ENCODE data around the gene SPINDOC. TPM values are rescaled to one million over a fixed set of nuclear protein-coding genes. Genes with fewer than 3 reads are reported as not detected.
A peak's percentile ranks its signal among the peaks of the same experiment; 100 is the strongest.

Gene SPINDOC
- total RNA-seq, 2 donors from 2014 or later, result 96.1 to 103 TPM

DNA sequence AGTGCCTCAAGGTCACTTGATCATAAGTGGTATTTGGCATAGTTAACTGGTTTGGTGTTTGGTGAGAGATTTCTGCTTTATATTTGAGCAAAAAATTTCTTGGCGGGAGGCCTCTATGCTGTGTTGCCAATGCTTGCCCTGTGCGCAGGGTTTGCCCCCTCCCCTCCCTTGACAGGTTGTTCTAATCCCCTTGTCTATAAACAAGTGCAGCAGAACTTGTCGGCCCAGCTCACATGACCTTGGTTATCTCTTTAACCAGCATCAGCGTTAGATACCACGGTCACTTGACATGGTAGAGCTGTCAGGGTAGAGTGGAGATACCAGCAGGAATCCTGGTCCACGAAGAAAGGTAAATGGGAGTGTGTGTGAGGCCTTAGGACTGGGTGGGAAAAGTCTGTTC is 61.3 kb downstream of the SPINDOC start:
- Histone ChIP-seq H3K4me1 (ENCODE audit: control insufficient read depth, insufficient read depth, low read length) (no peaks in the 10 kb centered on the region), H3K27ac (ENCODE audit: low read depth, low read length) (no peak overlapping the region), H3K9ac (ENCODE audit: extremely low read depth, low read length, poor library complexity, severe bottlenecking) (no peak overlapping the region), H3K36me3 (ENCODE audit: control insufficient read depth, insufficient read depth, low read length) (no peaks in the 10 kb centered on the region), H3K27me3 (ENCODE audit: control insufficient read depth, insufficient read depth, low read length, poor library complexity, severe bottlenecking) (no peaks in the 10 kb centered on the region), H3K4me3 (ENCODE audit: low read length) (no peak overlapping the region), H3K9me3 (ENCODE audit: control insufficient read depth, low read length) (no peaks in the 10 kb centered on the region)
- Mint-ChIP-seq H3K36me3 (ENCODE audit: low read depth) (peaks cover 12% of the 10 kb centered on the region), H3K27ac (no peak overlapping the region), H3K27me3 (ENCODE audit: insufficient read depth) (no peaks in the 10 kb centered on the region), H3K4me3 (no peak overlapping the region), H3K9me3 (no peaks in the 10 kb centered on the region), H3K4me1 (peaks cover 28% of the 10 kb centered on the region)
- WGBS, 2 experiments (ENCODE audit: insufficient coverage in 1 of 2, insufficient read length in 1 of 2), result 79 to 89% methylated on average over 5 to 6 of the region's 6 CpGs
- TF ChIP-seq, protein P1, sequence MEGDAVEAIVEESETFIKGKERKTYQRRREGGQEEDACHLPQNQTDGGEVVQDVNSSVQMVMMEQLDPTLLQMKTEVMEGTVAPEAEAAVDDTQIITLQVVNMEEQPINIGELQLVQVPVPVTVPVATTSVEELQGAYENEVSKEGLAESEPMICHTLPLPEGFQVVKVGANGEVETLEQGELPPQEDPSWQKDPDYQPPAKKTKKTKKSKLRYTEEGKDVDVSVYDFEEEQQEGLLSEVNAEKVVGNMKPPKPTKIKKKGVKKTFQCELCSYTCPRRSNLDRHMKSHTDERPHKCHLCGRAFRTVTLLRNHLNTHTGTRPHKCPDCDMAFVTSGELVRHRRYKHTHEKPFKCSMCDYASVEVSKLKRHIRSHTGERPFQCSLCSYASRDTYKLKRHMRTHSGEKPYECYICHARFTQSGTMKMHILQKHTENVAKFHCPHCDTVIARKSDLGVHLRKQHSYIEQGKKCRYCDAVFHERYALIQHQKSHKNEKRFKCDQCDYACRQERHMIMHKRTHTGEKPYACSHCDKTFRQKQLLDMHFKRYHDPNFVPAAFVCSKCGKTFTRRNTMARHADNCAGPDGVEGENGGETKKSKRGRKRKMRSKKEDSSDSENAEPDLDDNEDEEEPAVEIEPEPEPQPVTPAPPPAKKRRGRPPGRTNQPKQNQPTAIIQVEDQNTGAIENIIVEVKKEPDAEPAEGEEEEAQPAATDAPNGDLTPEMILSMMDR (conservative IDR thresholded peaks at IDR 0.05), result no peak
- no peak for DNase-seq

DNA sequence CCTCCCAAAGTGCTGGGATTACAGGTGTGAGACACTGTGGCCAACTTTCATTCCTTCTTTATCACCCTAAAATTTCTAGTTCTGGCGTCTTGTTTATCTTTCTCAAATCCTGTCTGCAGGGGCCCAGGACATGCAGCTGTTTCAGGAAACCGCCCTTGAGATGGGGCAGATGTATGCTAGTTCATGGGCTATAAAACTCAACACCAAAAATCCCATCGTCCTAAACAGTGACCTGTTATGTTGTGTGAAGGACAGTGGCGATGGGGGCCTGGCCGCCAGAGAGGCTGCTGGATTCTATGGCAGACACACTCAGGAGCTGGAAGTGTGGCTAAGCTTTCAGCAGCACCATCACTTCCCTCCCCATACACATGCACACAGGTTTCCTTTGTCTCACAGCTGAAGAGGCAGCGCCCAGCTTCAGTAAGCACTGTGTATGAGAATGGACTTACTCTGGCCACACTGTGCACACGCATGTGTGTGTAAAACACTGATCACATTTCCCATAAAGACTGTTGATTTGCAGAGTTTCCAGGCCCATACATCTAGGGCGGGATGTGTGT is 62.3 kb downstream of the SPINDOC start:
- Mint-ChIP-seq H3K36me3 (ENCODE audit: low read depth) (peaks cover 12% of the 10 kb centered on the region), H3K27me3 (ENCODE audit: insufficient read depth) (no peaks in the 10 kb centered on the region), H3K9me3 (no peaks in the 10 kb centered on the region), H3K4me1 (peaks cover 38% of the 10 kb centered on the region), H3K27ac (peak overlapping the region; percentile 28), H3K4me3 (no peak overlapping the region)
- Histone ChIP-seq H3K9ac (ENCODE audit: extremely low read depth, low read length, poor library complexity, severe bottlenecking) (no peak overlapping the region), H3K36me3 (ENCODE audit: control insufficient read depth, insufficient read depth, low read length) (no peaks in the 10 kb centered on the region), H3K4me3 (ENCODE audit: low read length) (no peak overlapping the region), H3K27me3 (ENCODE audit: control insufficient read depth, insufficient read depth, low read length, poor library complexity, severe bottlenecking) (no peaks in the 10 kb centered on the region), H3K27ac (ENCODE audit: low read depth, low read length) (no peak overlapping the region), H3K9me3 (ENCODE audit: control insufficient read depth, low read length) (no peaks in the 10 kb centered on the region), H3K4me1 (ENCODE audit: control insufficient read depth, insufficient read depth, low read length) (no peaks in the 10 kb centered on the region)
- DNase-seq, result no peak
- WGBS, 2 experiments (ENCODE audit: insufficient coverage in 1 of 2, insufficient read length in 1 of 2), result 95 to 100% methylated on average over 2 to 8 of the region's 8 CpGs
- TF ChIP-seq, protein P1 (conservative IDR thresholded peaks at IDR 0.05), result no peak

DNA sequence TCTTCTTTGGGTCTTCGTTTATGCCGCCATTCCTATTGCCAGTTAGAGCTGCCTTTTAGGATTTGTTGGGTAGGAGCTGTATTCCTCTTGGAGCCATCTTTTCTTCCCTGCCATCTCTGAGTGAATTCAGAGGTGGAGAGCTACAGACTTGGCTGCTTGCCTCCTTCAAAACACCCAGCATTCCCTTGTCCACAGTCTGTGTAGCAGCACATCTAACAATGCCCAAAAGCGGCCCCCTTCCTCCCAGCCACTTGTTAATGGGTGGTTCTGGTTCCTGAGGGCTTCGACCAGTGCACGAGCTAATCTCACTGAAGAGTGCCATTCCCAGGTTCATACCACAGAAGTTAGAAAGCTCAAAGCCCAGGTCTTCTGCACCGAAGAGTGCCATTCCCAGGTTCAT is 63.4 kb downstream of the SPINDOC start:
- no peak overlapping the region for H3K27ac Mint-ChIP-seq
- H3K36me3 Mint-ChIP-seq (ENCODE audit: low read depth), result peaks cover 12% of the 10 kb centered on the region
- no peak overlapping the region for H3K4me3 Mint-ChIP-seq
- no peaks in the 10 kb centered on the region for H3K4me1 ChIP-seq (ENCODE audit: control insufficient read depth, insufficient read depth, low read length)
- H3K9ac ChIP-seq (ENCODE audit: extremely low read depth, low read length, poor library complexity, severe bottlenecking), result no peak overlapping the region
- WGBS, 2 experiments (ENCODE audit: insufficient coverage in 1 of 2, insufficient read length in 1 of 2), result 93 to 97% methylated on average over 2 to 6 of the region's 6 CpGs
- no peaks in the 10 kb centered on the region for H3K9me3 Mint-ChIP-seq
- no peak overlapping the region for H3K27ac ChIP-seq (ENCODE audit: low read depth, low read length)
- H3K9me3 ChIP-seq (ENCODE audit: control insufficient read depth, low read length), result no peaks in the 10 kb centered on the region
- TF ChIP-seq, protein P1 (conservative IDR thresholded peaks at IDR 0.05), result no peak
- no peaks in the 10 kb centered on the region for H3K27me3 Mint-ChIP-seq (ENCODE audit: insufficient read depth)
- H3K36me3 ChIP-seq (ENCODE audit: control insufficient read depth, insufficient read depth, low read length), result no peaks in the 10 kb centered on the region
- H3K4me1 Mint-ChIP-seq, result peaks cover 38% of the 10 kb centered on the region
- no peak for DNase-seq
- no peak overlapping the region for H3K4me3 ChIP-seq (ENCODE audit: low read length)
- no peaks in the 10 kb centered on the region for H3K27me3 ChIP-seq (ENCODE audit: control insufficient read depth, insufficient read depth, low read length, poor library complexity, severe bottlenecking)

Other genes with a start within 250 kb of the SPINDOC start
- 10 to 100 TPM; 33.5 to 45.9 TPM for gene PLAAT3, start 199.0 kb upstream of the SPINDOC start, total RNA-seq
- gene ATL3, start 142.1 kb upstream of the SPINDOC start, total RNA-seq, result 10 to 100 TPM; 33.8 to 38.0 TPM
- gene RTN3, start 132.0 kb upstream of the SPINDOC start, total RNA-seq, result 100 to 1,000 TPM; 128 to 160 TPM
- gene ZFTA, start 44.7 kb upstream of the SPINDOC start, total RNA-seq, result 10 to 100 TPM; 31.9 to 38.0 TPM
- 10 to 100 TPM; 39.7 to 39.8 TPM for gene MARK2, start 25.7 kb downstream of the SPINDOC start, total RNA-seq
- 10 to 100 TPM; 45.0 to 51.4 TPM for gene RCOR2, start 103.7 kb downstream of the SPINDOC start, total RNA-seq
- gene NAA40, start 125.5 kb downstream of the SPINDOC start, total RNA-seq, result 10 to 100 TPM; 47.2 to 53.5 TPM
- gene COX8A, start 161.2 kb downstream of the SPINDOC start, total RNA-seq, result 100 to 1,000 TPM; 258 to 298 TPM
- gene OTUB1, start 173.0 kb downstream of the SPINDOC start, total RNA-seq, result 10 to 100 TPM; 87.7 to 95.1 TPM
- gene FLRT1, start 222.5 kb downstream of the SPINDOC start, total RNA-seq, result not detected